CD4-positive, alpha-beta T cell (primary cell): ENCODE results near the gene ARCN1. TPM values are rescaled to one million over a fixed set of nuclear protein-coding genes. Genes with fewer than 3 reads are reported as not detected.

Experiments
- ATAC-seq: fragments of 200-7000 bp; cut with Tn5 transposase; one replicate; pipeline ENCODE4 v1.10.0; 2022; ENCODE audit warnings: mild to moderate bottlenecking; ENCODE audit not compliant: poor library complexity
- CTCF ChIA-PET: fragments of 350-600 bp; sonication (Branson Sonifier 250); formaldehyde crosslinking; loops from one replicate; lab custom pipeline; 2021; ENCODE audit warnings: antibody characterized with exemption, inconsistent platforms; lab: Charles Lee
- POLR2A ChIA-PET: fragments of 350-600 bp; sonication (Branson Sonifier 250); formaldehyde crosslinking; loops from one replicate; lab custom pipeline; 2021; ENCODE audit warnings: antibody characterized with exemption, inconsistent platforms; lab: Charles Lee
- DNase-seq, 14 experiments: peaks; one replicate each; pipeline ENCODE4 v3.0.0-alpha.2; 2013 to 2020; ENCODE audit warnings: mixed read lengths in 2 of 14
- H3K27ac ChIP-seq, 2 donors: one replicate each; pipeline versions ENCODE4 v1.5.1 to v1.7.0; 2013; ENCODE audit warnings: low read length in 2 of 2, low read depth in 1 of 2, mild to moderate bottlenecking in 1 of 2
- H3K27me3 ChIP-seq, 2 experiments: 1 replicate in 1 of 2; 2 replicates in 1 of 2; pipeline versions ENCODE4 v1.6.1 to v1.7.0; 2013; ENCODE audit warnings: low read length in 2 of 2, control low read depth in 1 of 2, mild to moderate bottlenecking in 1 of 2, moderate library complexity in 1 of 2; ENCODE audit not compliant: insufficient read depth in 2 of 2, control insufficient read depth in 1 of 2
- H3K36me3 ChIP-seq: one replicate; pipeline ENCODE4 v1.6.1; 2013; ENCODE audit warnings: low read length, control low read depth; ENCODE audit not compliant: insufficient read depth
- H3K4me1 ChIP-seq: one replicate; pipeline ENCODE4 v1.6.1; 2013; ENCODE audit warnings: low read length, control low read depth; ENCODE audit not compliant: insufficient read depth
- H3K4me3 ChIP-seq: one replicate; pipeline ENCODE4 v1.5.1; 2013; ENCODE audit warnings: mild to moderate bottlenecking, low read length, moderate library complexity
- H3K9me3 ChIP-seq, 2 experiments: 1 replicate in 1 of 2; 2 replicates in 1 of 2; pipeline versions ENCODE4 v1.6.1 to v1.7.0; 2013; ENCODE audit warnings: low read length in 2 of 2, mild to moderate bottlenecking in 2 of 2, control low read depth in 1 of 2, moderate library complexity in 1 of 2; ENCODE audit not compliant: control insufficient read depth in 1 of 2, insufficient read depth in 1 of 2
- H3K27ac Mint-ChIP-seq: one replicate; pipeline ENCODE4 v1.8.0; 2020; ENCODE audit warnings: mixed read lengths
- H3K27me3 Mint-ChIP-seq: one replicate; pipeline ENCODE4 v1.8.0; 2021; ENCODE audit warnings: mixed read lengths
- H3K36me3 Mint-ChIP-seq: one replicate; pipeline ENCODE4 v1.8.0; 2021; ENCODE audit warnings: low read depth, mixed read lengths
- H3K4me1 Mint-ChIP-seq: one replicate; pipeline ENCODE4 v1.8.0; 2021; ENCODE audit warnings: low read depth, mixed read lengths
- H3K4me3 Mint-ChIP-seq: one replicate; pipeline ENCODE4 v1.8.0; 2020; ENCODE audit warnings: mild to moderate bottlenecking, mixed read lengths
- H3K9me3 Mint-ChIP-seq: one replicate; pipeline ENCODE4 v1.8.0; 2020; ENCODE audit warnings: mixed read lengths
- CTCF ChIP-seq: fragments of 200-600 bp; IDR thresholded peaks from one replicate; pipeline ENCODE4 v1.8.0; 2022; ENCODE audit warnings: antibody characterized with exemption, mild to moderate bottlenecking
- intact Hi-C, 2 experiments: fragments of 100-400 bp; cut with DNase I in 1 of 2; cut with micrococcal nuclease in 1 of 2; formaldehyde crosslinking; loops; one replicate each; pipeline versions ENCODE4 v1.15.1 to v1.9.0; 2023 to 2025; cut with DNase I, micrococcal nuclease
- total RNA-seq, 174 experiments: library from RNA in 2 of 174; stranded (reverse) in 2 of 174; gene quantifications; one replicate each; pipeline ENCODE4 v1.2.3 and lab custom pipeline; 2021 to 2026

Gene ARCN1
- total RNA-seq, 2 experiments from 2014 or later = 73.7 to 78.6 TPM

GRCh38 chr11:118636569-118637290 lies 64.5 kb downstream of the ARCN1 start:
- Histone ChIP-seq H3K4me3 (no peak overlapping the region), H3K27me3 (no peaks in the 10 kb centered on the region), H3K27ac (no peak overlapping the region), H3K36me3 (no peaks in the 10 kb centered on the region), H3K4me1 (peaks cover 4% of the 10 kb centered on the region), H3K9me3 (no peaks in the 10 kb centered on the region)
- ATAC-seq (no peak), DNase-seq (no peak)
- H3K4me3 Mint-ChIP-seq = no peak overlapping the region
- no peaks in the 10 kb centered on the region for H3K27me3 Mint-ChIP-seq
- ChIA-PET POLR2A (no interaction called here), CTCF (interaction anchor here (0.7 kb wide), 1 partner anchor 56 kb away, joined by 3 read pairs; no protein-coding TSS in a partner anchor)
- no peak overlapping the region for H3K27ac Mint-ChIP-seq
- no peaks in the 10 kb centered on the region for H3K9me3 Mint-ChIP-seq
- no peaks in the 10 kb centered on the region for H3K36me3 Mint-ChIP-seq
- intact Hi-C loops = no loop called here
- no peak for TF ChIP-seq CTCF
- H3K4me1 Mint-ChIP-seq = no peaks in the 10 kb centered on the region

- ChIA-PET POLR2A (no interaction called here), CTCF (interaction anchor here (1.2 kb wide), 1 partner anchor 21 kb away, joined by 4 read pairs; no protein-coding TSS in a partner anchor)
- Mint-ChIP-seq H3K36me3 (no peaks in the 10 kb centered on the region), H3K27me3 (no peaks in the 10 kb centered on the region), H3K9me3 (no peaks in the 10 kb centered on the region), H3K4me1 (no peaks in the 10 kb centered on the region), H3K4me3 (no peak overlapping the region), H3K27ac (no peak overlapping the region)
- no peaks in the 10 kb centered on the region for H3K9me3 ChIP-seq
- H3K27ac ChIP-seq = no peak overlapping the region
- no peaks in the 10 kb centered on the region for H3K27me3 ChIP-seq
- no peak for TF ChIP-seq CTCF
- DNase-seq = no peak
- no peak for ATAC-seq
- H3K4me1 ChIP-seq = peaks cover 4% of the 10 kb centered on the region
- no peak overlapping the region for H3K4me3 ChIP-seq
- H3K36me3 ChIP-seq = no peaks in the 10 kb centered on the region
- intact Hi-C loops = no loop called here
Observed at GRCh38 chr11:118638726-118639125, 66.5 kb downstream of the ARCN1 start.

GRCh38 chr11:118639899-118640298 lies 67.7 kb downstream of the ARCN1 start:
- peaks cover 2% of the 10 kb centered on the region for H3K4me1 ChIP-seq
- intact Hi-C loops = no loop called here
- ChIA-PET CTCF (interaction anchor here (1.3 kb wide), 1 partner anchor 468 kb away, joined by 3 read pairs; no protein-coding TSS in a partner anchor), POLR2A (no interaction called here)
- H3K4me3 ChIP-seq = no peak overlapping the region
- TF ChIP-seq CTCF = no peak
- H3K9me3 Mint-ChIP-seq = no peaks in the 10 kb centered on the region
- no peaks in the 10 kb centered on the region for H3K27me3 ChIP-seq
- H3K27me3 Mint-ChIP-seq = no peaks in the 10 kb centered on the region
- no peak for ATAC-seq
- no peaks in the 10 kb centered on the region for H3K9me3 ChIP-seq
- H3K4me3 Mint-ChIP-seq = no peak overlapping the region
- H3K27ac ChIP-seq = no peak overlapping the region
- no peaks in the 10 kb centered on the region for H3K36me3 ChIP-seq
- H3K4me1 Mint-ChIP-seq = no peaks in the 10 kb centered on the region
- H3K36me3 Mint-ChIP-seq = no peaks in the 10 kb centered on the region
- DNase-seq = no peak
- H3K27ac Mint-ChIP-seq = no peak overlapping the region
